ENCODE data around the gene TMEM200A. TPM values are rescaled to one million over a fixed set of nuclear protein-coding genes. Genes with fewer than 3 reads are reported as not detected.

TMEM200A gene
- polyA plus RNA-seq, 3 donors = 0.67 to 1.8 (median 0.74) TPM

- 72 to 93% (median 88%) methylated on average over 1 of the region's 1 CpG for WGBS, 3 donors
- no peak overlapping the region for H3K27ac ChIP-seq (ENCODE audit: low read depth, low read length)
Measured at GRCh38 chr6:130460934-130461333, 95.1 kb downstream of the TMEM200A start.

GRCh38 chr6:130466052-130466747 is 100.4 kb downstream of the TMEM200A start:
- no peak overlapping the region for H3K27ac ChIP-seq (ENCODE audit: low read depth, low read length)
- 70 to 86% (median 78%) methylated on average over 9 of the region's 9 CpGs for WGBS, 3 donors

GRCh38 chr6:130466748-130467061 is 100.9 kb downstream of the TMEM200A start:
- H3K27ac ChIP-seq (ENCODE audit: low read depth, low read length) = no peak overlapping the region
- WGBS, 3 donors = 55 to 76% (median 73%) methylated on average over 5 of the region's 5 CpGs

- H3K27ac ChIP-seq (ENCODE audit: low read depth, low read length) = no peak overlapping the region
- 54 to 90% (median 81%) methylated on average over 1 of the region's 1 CpG for WGBS, 3 donors
Measured at GRCh38 chr6:130467146-130468050, 101.6 kb downstream of the TMEM200A start.

- no peak overlapping the region for H3K27ac ChIP-seq (ENCODE audit: low read depth, low read length)
- 66 to 83% (median 75%) methylated on average over 7 of the region's 7 CpGs for WGBS, 3 donors
Measured at GRCh38 chr6:130470766-130471165, 104.9 kb downstream of the TMEM200A start.

GRCh38 chr6:130473886-130474285 is 108.1 kb downstream of the TMEM200A start:
- H3K27ac ChIP-seq (ENCODE audit: low read depth, low read length) = no peak overlapping the region
- WGBS, 3 donors = 73 to 89% (median 84%) methylated on average over 5 of the region's 5 CpGs

GRCh38 chr6:130482645-130483390 is 117.0 kb downstream of the TMEM200A start:
- H3K27ac ChIP-seq (ENCODE audit: low read depth, low read length) = no peak overlapping the region
- 74 to 87% (median 84%) methylated on average over 5 of the region's 5 CpGs for WGBS, 3 donors

- no peak overlapping the region for H3K27ac ChIP-seq (ENCODE audit: low read depth, low read length)
- WGBS, 3 donors = 55 to 92% (median 88%) methylated on average over 3 of the region's 3 CpGs
Measured at GRCh38 chr6:130485870-130486269, 120.1 kb downstream of the TMEM200A start.

GRCh38 chr6:130486417-130486816 is 120.6 kb downstream of the TMEM200A start:
- no peak overlapping the region for H3K27ac ChIP-seq (ENCODE audit: low read depth, low read length)
- WGBS, 3 donors = 65 to 83% (median 80%) methylated on average over 7 of the region's 7 CpGs

GRCh38 chr6:130489514-130489913 is 123.7 kb downstream of the TMEM200A start:
- WGBS, 3 donors = 79 to 85% (median 84%) methylated on average over 1 of the region's 1 CpG
- no peak overlapping the region for H3K27ac ChIP-seq (ENCODE audit: low read depth, low read length)

Other genes starting within 250 kb of the TMEM200A start
- under 1 TPM in 2 of 3 donors, not detected in 1; 0.49 to 0.76 TPM for gene SAMD3, start 143.1 kb upstream of the TMEM200A start, polyA plus RNA-seq

Data from adipose tissue (tissue), 3 donors.